Measurements from ENCODE around the gene UBR4. TPM values are rescaled to one million over a fixed set of nuclear protein-coding genes. Genes with fewer than 3 reads are reported as not detected.
A peak's percentile ranks its signal among the peaks of the same experiment; 100 is the strongest.

The UBR4 gene
- total and polyA plus RNA-seq, 10 of the 15 experiments (the other 5 are each of a cell fraction or from before 2014, with no cell fraction given) = 34.2 to 124 (median 56.2) TPM

DNA sequence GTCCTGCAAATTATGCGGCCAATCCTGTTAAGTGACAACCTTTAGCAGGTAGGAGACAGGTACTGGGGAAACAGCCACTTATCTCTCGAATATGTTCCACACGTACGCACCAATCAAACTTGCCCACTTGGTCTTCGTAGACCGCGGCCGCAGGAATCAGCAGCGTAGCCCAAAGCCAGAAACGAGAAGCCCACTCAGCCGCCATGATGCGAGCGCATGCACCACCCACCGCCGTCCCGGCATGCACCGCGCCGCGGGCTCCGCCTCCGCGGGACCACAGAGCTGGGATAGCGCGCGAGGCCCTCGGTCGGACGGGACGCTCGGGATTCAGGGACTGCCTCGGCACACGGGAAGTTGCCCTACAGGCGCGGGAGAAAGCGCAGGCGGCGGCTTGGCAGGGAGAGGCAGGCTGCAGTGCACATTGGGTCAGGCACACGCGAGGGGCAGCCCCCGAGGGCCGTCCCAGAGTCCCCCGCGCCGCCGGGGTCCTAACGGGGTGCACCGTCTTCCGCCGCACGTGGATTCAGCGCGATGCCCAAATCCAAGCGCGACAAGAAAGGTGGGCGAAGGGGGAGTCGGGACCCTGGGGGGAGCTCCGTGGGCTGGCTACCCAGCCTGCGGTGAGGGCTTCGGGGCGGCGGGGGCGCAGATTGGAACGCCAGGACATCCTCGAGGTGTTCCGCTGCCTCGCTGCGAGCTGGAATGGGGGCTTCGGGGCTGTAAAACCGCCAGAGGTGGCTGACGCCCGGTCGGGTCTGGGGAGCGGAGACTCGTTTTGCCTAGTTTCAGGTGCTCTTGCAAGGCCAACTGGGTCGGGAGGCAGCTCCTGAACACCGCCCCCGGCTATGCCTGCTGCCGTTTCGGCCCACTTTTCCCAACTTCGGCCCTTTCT is 41.5 kb upstream of the UBR4 start, which contains the start of the genes EMC1 and MRTO4:
Gene EMC1, minus strand, starts transcription at position 220 of the 892 bp plus-strand sequence. Its CDS starts 15 bp downstream, at position 205.
Gene MRTO4, plus strand, starts transcription at position 501 of the 892 bp plus-strand sequence. Its CDS starts 31 bp downstream, at position 532.
- Histone ChIP-seq H3K27me3 (replicated peaks in 1 of 2; ENCODE audit: control insufficient read depth in 2 of 2, insufficient read depth in 2 of 2, low read length in 1 of 2) (no peaks in the 10 kb centered on the region), H3K27ac (ENCODE audit: control insufficient read depth, insufficient read depth) (peak within 1 kb of the TSS; percentile 97), H2AFZ (ENCODE audit: control insufficient read depth, low read depth, low read length) (peak within 1 kb of the TSS; percentile 88), H3K4me2 (ENCODE audit: control insufficient read depth, insufficient read depth) (peak within 1 kb of the TSS; percentile 99), H3K9ac (ENCODE audit: control insufficient read depth, insufficient read depth, low read length) (peak within 1 kb of the TSS; percentile 92), H3K79me2 (ENCODE audit: control insufficient read depth, insufficient read depth, low read length) (peaks cover 65% of the 10 kb centered on the region), H3K9me3 (replicated peaks; ENCODE audit: control insufficient read depth, insufficient read depth, low read length) (no peaks in the 10 kb centered on the region), H3K4me1 (ENCODE audit: control insufficient read depth, insufficient read depth, low read length) (peaks cover 13% of the 10 kb centered on the region), H3K4me3 (peak within 1 kb of the TSS; percentile 98), H3K36me3 (ENCODE audit: control insufficient read depth in 2 of 2, insufficient read depth in 2 of 2, low read length in 1 of 2) (peaks cover 2 to 10% of the 10 kb centered on the region in 2 experiments), H4K20me1 (ENCODE audit: control insufficient read depth, insufficient read depth) (peaks cover 3% of the 10 kb centered on the region; the same call in 1 of the 2 replicates)
- ATAC-seq (peak; percentile 93), DNase-seq (ENCODE audit: low read depth, low spot score) (peak; percentile 65), FAIRE-seq (peak; percentile 38)
- in situ Hi-C loops (cut with MboI) = no loop called here
- under 1% methylated on average over 81 of the region's 81 CpGs for WGBS (ENCODE audit: insufficient coverage, insufficient replicate concordance, low lambda C conversion rate, missing lambda C conversion rate)
- ChIA-PET SMC1A (ENCODE audit: uncharacterized antibody, unreplicated experiment) (interaction anchor here (0.6 to 1.7 kb wide), 5 partner anchors 10 to 344 kb away, joined by 3 to 4 read pairs (median 3); no protein-coding TSS in a partner anchor), CTCF (interaction anchor here (0.9 to 1.8 kb wide), 5 partner anchors 9 to 344 kb away, joined by 3 to 9 read pairs (median 3); no protein-coding TSS in a partner anchor), POLR2A (interaction anchor here (0.9 to 1.3 kb wide), 4 partner anchors 39 to 61 kb away, joined by 3 to 4 read pairs (median 4); no protein-coding TSS in a partner anchor), RAD21 (ENCODE audit: unreplicated experiment) (interaction anchor here (0.7 to 1.3 kb wide), 2 partner anchors 44 to 402 kb away, joined by 3 to 4 read pairs; no protein-coding TSS in a partner anchor)
- no TSS peak for BruUV-seq (replicated peaks)
- intact Hi-C loops (cut with micrococcal nuclease; ENCODE audit: unreplicated experiment) = loop anchor here (1.0 to 5.0 kb wide), 3 partner anchors 41 to 401 kb away; partner anchors contain the start of genes AKR7A2, SLC66A1 and UBR4
- TF ChIP-seq MYC (IDR thresholded peaks at IDR 0.05; ENCODE audit: insufficient read depth, insufficient read length, insufficient replicate concordance, low read length, severe bottlenecking) (peak; percentile 94), HDAC6 (IDR thresholded peaks at IDR 0.05; ENCODE audit: unreplicated experiment) (peak; percentile 59), ZNF207 (IDR thresholded peaks at IDR 0.05; ENCODE audit: borderline replicate concordance) (peak; percentile 88; the same call in 1 of the 2 replicates), DPF2 (IDR thresholded peaks at IDR 0.05) (peak; percentile 82), EZH2 (IDR thresholded peaks at IDR 0.05; ENCODE audit: borderline replicate concordance, control insufficient read depth, low read depth, low read length) (no peak), RCOR1 (conservative IDR thresholded peaks at IDR 0.05; ENCODE audit: low read depth, low read length) (0 out of 2 replicates have a peak, but pooled peaks have one; percentile 30), MTA3 (IDR thresholded peaks at IDR 0.05; ENCODE audit: borderline replicate concordance, low read length) (no peak), MEF2B (IDR thresholded peaks at IDR 0.05; ENCODE audit: partially characterized antibody, poor library complexity, severe bottlenecking) (peak; percentile 58), POU2F2 (IDR thresholded peaks at IDR 0.05; ENCODE audit: borderline replicate concordance, low read depth, low read length) (peak; percentile 72; the same call in 1 of the 3 replicates), FOXM1 (IDR thresholded peaks at IDR 0.05; ENCODE audit: low read depth, low read length) (no peak)
- TF ChIP-seq, protein P1, sequence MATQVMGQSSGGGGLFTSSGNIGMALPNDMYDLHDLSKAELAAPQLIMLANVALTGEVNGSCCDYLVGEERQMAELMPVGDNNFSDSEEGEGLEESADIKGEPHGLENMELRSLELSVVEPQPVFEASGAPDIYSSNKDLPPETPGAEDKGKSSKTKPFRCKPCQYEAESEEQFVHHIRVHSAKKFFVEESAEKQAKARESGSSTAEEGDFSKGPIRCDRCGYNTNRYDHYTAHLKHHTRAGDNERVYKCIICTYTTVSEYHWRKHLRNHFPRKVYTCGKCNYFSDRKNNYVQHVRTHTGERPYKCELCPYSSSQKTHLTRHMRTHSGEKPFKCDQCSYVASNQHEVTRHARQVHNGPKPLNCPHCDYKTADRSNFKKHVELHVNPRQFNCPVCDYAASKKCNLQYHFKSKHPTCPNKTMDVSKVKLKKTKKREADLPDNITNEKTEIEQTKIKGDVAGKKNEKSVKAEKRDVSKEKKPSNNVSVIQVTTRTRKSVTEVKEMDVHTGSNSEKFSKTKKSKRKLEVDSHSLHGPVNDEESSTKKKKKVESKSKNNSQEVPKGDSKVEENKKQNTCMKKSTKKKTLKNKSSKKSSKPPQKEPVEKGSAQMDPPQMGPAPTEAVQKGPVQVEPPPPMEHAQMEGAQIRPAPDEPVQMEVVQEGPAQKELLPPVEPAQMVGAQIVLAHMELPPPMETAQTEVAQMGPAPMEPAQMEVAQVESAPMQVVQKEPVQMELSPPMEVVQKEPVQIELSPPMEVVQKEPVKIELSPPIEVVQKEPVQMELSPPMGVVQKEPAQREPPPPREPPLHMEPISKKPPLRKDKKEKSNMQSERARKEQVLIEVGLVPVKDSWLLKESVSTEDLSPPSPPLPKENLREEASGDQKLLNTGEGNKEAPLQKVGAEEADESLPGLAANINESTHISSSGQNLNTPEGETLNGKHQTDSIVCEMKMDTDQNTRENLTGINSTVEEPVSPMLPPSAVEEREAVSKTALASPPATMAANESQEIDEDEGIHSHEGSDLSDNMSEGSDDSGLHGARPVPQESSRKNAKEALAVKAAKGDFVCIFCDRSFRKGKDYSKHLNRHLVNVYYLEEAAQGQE (IDR thresholded peaks at IDR 0.05; ENCODE audit: low read depth, low read length) = no peak
- TF ChIP-seq, protein P2, sequence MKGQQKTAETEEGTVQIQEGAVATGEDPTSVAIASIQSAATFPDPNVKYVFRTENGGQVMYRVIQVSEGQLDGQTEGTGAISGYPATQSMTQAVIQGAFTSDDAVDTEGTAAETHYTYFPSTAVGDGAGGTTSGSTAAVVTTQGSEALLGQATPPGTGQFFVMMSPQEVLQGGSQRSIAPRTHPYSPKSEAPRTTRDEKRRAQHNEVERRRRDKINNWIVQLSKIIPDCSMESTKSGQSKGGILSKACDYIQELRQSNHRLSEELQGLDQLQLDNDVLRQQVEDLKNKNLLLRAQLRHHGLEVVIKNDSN (IDR thresholded peaks at IDR 0.05; ENCODE audit: borderline replicate concordance, extremely low read length, insufficient read depth, low read depth, low read length) = peak; percentile 25
- TF ChIP-seq, protein P3, sequence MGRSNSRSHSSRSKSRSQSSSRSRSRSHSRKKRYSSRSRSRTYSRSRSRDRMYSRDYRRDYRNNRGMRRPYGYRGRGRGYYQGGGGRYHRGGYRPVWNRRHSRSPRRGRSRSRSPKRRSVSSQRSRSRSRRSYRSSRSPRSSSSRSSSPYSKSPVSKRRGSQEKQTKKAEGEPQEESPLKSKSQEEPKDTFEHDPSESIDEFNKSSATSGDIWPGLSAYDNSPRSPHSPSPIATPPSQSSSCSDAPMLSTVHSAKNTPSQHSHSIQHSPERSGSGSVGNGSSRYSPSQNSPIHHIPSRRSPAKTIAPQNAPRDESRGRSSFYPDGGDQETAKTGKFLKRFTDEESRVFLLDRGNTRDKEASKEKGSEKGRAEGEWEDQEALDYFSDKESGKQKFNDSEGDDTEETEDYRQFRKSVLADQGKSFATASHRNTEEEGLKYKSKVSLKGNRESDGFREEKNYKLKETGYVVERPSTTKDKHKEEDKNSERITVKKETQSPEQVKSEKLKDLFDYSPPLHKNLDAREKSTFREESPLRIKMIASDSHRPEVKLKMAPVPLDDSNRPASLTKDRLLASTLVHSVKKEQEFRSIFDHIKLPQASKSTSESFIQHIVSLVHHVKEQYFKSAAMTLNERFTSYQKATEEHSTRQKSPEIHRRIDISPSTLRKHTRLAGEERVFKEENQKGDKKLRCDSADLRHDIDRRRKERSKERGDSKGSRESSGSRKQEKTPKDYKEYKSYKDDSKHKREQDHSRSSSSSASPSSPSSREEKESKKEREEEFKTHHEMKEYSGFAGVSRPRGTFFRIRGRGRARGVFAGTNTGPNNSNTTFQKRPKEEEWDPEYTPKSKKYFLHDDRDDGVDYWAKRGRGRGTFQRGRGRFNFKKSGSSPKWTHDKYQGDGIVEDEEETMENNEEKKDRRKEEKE (IDR thresholded peaks at IDR 0.05) = no peak

Data from GM12878 (cell line).